NCI-H2171 treated with DMSO at 0.1 percent for 48 hours (cell line): Measurements from ENCODE around the gene COMP.

Source experiments
- DNase-seq: peaks from one replicate; lab custom pipeline; 2025; lab: John Stamatoyannopoulos, UW

COMP gene

DNA sequence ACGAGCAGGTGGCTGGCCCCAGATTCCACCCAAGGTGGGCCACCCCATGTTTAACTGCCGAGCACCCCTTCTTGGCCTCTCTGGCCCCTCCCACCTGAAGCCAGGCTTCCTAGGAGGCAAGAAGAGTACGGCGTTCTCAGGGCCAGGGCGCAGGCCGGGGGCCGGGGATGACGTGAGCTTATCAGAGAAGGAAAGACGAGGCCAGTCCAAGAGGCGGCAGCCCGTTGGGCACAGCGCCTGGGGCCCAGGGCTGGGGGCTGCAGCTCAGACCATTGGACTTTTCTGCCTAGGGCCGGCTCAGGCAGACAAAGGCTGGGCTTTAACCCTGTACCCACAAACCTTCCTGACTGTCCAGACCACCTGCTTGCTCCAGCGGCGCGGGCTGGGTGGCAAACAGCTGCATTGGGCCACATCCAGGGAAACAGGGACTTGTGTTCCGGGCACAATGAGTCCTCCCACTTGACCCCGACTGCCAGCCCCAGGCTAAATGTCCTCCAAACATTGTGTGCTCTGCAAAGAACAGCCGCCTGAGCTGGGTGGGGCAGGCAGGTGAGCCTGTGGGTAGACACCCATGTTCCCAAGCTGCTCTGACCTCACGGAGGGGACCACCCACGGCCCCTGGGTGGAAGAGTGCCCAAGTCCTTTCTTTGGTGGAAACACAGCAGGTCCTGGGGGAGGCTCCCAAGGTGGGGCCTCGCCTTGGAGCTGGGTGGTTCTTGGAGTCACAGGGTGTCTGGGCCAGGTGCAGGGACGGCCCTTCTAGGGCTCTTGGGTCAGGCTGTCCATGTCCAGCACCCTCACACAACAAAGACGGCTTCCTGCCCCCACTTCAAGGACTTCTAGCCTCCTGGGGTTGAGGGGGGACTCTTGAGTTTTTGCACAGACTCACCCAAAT lies 21.9 kb downstream of the COMP start:
- no peak for DNase-seq

DNA sequence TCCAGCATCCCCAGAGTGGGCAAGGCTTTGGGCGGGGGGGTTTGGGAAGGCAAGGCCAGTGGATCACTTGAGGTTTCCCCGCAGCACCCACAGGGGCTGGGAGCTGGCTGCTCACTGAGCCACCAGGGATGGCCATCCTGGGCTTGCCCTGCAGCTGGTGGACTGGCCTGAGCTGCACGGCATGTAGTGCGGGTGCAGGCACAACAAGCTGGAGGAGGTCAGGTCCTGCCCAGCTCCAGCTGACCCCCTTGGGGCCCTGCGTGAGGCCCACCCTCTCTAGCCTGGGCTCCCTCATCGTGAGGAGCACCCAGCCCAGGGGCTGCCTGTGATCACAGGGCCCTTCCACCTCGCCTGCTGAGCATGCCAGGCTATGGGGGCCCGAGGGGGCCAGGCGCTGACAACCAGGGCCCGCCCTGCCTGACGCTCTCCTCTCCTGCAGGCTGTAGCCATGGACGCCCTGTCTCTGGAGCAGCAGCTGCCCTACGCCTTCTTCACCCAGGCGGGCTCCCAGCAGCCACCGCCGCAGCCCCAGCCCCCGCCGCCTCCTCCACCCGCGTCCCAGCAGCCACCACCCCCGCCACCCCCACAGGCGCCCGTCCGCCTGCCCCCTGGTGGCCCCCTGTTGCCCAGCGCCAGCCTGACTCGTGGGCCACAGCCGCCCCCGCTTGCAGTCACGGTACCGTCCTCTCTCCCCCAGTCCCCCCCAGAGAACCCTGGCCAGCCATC lies 22.9 kb downstream of the COMP start:
- no peak for DNase-seq

DNA sequence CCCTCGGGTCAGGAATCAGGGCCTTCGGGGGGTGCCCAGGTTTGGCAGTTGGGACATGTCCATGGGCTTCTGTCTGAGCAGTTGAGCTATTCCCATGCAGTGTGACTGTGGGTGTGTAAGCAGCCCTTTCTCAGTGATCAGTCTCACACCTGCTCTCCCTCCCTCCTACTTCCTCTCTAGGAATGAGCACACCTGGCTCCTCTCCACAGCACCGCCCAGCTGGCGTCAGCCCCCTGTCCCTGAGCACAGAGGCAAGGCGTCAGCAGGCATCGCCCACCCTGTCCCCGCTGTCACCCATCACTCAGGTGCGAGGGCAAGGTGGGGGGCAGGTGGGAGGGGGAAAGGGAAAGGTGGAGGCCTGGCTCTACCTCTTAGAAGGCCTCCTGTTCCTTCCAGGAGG lies 25.9 kb downstream of the COMP start:
- DNase-seq: peak; percentile 93

DNA sequence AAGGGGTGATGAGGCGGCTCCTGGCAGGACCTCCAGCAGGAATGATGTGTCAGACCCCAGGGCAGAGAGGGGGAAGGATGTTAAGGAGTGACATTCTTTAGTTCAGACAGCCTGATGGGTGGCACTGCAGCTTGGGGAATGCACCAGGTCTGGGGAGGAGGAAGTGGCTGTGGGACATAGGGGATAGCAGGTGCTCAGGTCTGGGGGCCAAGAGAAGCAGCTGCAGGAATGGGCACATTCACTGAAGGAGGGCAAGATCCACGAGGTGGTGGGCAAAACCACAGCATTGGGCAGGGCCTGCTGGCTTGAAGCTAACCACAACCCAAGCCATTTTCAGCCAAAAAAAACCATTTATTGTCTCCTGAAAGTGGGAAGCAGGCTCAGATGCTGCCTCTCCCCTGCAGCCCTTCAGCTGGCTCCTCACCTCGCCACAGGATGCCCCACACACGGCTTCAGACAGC lies 26.5 kb downstream of the COMP start:
- peak; percentile 33 for DNase-seq

DNA sequence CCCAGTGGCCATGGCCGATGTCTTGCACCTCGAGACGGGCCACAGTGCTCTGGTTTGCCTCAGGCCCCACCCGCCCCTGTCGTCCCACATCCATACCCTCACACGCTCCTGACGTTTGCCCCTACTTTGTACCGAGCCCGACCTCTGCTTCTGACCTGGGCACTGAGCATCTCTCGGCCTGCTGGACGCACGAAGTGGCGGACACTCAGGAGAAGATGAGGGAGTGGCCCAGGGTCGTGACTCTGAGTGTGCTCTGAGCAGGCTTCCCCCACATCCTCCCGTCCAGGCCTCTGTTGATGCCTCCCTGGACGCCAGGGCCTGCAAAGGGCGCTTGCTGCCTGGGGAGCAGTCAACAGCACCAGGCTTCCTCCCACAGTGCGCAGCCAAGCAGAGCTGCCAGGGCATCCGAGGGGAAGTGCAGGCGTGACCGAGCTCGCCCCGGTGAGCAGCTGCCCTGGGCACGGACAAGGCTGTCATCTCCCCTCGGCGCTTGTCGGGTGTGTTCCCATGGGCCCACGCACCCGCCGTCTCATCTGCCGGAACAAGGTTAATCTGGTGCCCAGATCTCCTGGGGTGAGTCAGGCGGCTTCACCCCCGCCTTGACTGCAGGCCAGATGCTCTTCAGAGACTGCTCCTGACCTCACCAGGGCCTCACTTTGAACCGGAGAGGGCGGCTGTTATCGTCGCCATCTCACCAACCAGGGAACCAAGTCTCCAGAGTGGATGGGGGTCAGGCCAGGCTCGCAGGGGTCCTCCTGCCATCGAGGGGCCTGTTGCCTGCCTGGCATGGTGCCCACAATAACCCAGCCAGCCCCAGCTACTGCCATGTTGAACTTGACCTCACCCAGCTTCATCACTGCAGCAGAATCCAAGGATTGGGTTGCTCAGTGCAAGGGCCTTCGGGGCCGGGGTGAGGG lies 27.2 kb downstream of the COMP start:
- peak; percentile 88 for DNase-seq

DNA sequence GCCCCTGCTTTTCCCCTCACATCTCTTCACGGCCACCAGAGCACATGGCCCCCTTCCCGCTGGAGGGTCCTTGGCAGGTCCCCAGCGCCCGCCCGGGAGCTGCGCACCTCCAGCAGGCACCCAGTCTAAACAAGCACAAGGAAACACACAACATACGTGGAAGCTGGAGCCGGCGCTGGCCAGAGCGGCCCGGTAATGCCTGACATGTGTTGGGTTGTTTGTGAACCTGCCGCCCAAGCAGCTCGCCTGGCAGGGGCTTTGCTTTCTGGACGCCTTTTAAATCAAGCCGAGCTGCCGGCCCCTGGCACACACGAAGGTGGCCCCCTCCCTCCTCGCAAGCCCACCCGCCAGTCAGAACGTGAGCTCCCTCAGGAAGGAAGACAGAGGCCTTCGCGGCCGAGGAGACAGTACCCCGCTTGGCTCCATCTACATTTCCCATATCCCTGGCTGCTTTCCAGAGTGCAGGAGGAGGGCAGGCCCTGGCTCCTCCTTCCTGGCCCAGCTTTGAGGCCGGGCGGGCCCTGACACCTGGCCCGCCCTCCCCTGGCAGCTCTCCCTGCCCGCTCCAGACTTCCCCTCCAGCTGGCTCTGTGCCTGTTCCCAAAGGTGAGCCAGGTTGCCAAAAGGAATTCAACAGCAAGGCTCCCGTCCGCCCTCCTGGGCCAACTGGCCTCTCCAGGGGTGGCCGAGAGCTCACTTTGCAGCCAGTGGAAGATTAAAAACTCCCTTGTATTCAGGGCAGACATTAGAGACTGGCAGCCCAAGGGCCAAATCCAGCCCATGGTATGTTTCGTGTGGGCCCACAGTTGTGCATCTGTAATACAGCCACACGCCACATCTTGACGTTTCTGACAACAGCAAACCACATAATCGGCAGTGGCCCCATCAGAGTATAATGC lies 28.7 kb downstream of the COMP start:
- DNase-seq: peak; percentile 97

DNA sequence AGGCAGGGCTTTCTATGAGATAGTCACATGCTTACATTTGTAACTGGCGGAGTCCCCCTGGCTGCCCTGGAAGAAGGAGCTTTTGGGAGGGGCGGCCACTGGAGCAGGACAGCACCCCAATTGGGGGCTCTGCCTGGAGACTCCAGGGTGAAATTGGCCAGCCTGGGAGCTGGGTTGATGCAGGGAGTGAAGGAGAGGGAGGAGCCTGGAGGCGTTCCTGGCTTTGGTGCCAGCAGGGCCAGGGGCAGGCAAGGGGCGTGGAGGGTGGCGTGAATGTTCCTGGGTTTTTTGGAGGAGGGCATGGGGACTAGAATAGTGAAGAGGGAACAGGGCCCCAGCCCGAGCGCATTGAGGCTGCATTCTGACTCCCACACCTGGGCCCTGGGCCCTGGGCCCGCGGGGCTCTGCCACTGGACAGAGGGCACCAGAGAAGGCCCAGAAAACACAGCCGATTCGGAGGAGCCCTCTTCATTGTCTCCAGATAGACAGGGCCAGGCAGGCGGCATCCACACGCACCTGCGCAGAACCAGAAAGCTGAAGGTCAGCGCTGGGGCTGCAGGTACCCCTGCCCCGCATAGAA lies 29.5 kb downstream of the COMP start:
- no peak for DNase-seq

DNA sequence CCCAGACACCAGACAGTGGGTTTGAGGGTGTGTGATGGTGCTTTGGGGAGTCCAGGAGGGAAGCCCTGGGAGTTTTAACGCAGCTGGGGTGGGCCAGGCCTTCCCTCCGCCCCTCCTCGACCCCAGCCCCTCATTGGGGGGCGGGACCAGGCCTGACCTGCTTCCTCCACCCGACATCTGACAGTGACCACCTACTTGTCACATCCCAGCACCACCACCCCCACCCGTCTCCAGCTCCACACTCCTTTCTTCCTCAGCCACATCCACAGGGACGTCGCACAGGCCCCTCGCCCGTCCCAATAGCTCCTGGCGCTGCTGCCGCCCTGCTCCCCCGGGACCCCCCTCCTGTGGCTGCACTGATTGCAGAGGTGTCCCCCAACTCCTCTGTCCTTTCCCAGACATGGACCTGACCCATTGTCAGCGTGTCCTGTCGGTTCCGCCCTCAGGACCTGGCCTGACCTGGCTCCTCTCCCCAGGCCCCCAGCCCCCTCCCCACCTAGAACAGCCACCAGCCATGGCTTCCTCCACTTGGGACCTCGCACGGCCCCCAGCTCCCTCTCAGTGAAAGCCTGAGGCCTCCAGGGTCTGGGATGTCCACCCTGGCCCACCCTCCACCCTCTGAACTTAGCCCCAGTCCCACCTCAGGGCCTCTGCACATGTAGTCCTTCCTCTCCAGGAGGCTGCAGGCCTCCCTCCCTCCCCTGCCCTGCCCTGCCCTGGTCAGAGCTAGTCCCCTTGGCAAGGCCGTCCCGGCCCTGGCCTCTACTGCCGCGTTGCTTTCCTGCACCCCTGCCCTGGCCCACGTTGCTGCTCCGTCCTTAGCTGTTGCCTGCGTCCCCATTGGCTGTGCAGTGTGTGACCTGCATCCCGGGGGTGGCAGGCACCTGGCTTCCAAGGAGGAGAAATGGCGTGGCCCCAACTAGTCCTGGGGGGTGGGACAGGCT lies 30.4 kb downstream of the COMP start:
- DNase-seq: no peak

DNA sequence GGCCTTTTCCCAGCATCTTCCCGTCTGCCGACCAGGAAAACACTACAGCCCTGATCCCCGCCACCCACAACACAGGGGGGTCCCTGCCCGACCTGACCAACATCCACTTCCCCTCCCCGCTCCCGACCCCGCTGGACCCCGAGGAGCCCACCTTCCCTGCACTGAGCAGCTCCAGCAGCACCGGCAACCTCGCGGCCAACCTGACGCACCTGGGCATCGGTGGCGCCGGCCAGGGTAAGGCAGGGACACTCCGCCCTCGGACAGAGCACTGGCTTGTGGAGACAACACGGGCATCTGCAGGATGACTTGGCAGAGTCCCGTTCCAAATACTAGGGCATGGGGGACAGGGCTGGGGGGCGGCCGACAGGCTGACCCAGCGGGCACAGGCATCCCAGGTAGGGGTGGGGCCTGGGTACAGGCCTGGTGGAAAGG lies 31.1 kb downstream of the COMP start:
- DNase-seq: no peak

DNA sequence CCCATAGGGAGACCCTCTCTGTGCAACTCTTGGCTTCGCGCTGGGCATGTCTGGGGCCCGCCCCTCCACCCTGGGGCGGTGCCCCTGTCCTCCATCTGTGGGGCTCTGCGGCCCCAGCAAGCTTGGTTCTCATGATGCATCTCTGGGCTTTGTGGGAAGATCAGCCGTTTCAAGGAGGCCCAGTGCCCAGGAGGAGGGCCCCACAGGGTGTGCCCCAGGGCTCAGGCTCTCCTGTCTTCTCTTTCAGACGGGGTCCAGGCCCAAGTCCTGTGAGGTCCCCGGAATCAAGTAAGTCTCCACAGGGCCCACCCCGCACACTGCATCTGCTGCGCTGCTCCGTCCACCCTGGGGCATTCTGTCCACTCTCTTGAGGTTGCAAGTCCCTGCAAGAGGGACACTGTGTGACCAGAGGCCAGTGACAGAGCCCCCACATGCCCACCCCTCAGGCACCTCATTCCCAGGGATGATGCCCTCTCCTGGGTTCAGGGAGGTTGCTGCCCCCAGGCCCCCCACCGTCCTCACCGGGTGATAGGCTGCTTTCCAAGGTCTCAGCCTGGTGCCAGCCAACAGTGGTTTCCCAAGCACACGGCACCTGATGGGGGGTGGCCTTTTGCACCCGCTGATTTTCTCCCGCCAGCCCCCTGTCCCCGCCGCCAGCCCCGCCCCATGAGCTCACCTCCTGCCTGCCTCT lies 31.7 kb downstream of the COMP start:
- no peak for DNase-seq

DNA sequence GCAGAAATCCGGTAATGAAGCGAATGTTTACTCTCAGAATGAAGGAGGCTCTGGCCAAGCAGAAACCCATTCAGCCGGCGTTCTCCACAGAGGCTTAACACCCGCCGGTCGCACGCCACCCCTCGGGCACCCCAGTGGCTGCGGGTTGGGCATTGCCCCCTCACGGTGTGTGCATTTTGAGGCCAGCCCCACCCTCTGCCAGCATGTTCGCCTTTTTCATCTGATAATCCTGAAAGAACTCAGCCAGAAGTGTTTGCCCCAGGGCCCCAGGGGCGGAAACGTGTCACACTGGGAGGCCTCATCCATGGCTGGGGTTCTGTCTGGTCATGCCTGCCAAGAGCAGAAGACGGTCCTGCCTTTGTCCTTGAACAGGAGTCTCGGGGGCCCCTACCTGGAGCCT lies 34.2 kb downstream of the COMP start:
- peak; percentile 47 for DNase-seq

DNA sequence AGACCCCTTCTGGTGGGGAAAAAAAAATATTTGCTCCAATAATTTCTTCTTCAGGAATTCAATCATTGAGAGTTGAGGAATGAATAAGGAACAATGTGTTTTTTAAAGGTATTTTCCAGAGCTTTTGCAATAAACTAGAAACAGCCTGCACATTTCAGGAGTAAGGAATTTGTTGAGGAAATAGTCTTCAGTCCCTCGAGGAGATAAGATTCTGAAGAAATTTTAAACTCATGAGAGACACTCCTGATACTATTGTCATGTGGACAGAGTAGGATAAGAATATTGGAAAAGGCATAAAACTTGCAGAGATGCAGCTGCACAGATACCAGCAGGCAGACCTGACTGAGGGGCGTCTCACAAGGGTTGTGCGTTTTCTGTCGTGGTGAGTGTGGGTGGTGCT lies 36.6 kb downstream of the COMP start:
- DNase-seq: no peak

DNA sequence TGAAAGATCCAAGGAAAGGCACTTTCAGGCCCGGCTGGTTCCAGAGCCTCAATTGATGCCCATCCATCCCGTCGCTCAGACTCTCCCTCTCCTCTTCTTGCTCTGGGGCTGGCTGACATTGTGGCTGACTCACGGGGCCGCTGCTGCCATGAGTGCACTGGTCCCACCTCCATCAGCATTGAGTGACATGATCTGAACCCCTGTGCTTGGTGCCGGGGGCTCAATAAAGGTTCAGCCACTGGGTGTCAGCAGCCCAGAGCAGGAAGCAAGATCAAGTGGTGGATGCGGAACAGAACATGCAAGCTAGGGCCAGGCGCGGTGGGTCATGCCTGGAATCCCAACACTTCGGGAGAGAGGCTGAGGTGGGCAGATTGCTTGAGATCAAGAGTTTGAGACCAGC lies 39.5 kb downstream of the COMP start:
- no peak for DNase-seq

DNA sequence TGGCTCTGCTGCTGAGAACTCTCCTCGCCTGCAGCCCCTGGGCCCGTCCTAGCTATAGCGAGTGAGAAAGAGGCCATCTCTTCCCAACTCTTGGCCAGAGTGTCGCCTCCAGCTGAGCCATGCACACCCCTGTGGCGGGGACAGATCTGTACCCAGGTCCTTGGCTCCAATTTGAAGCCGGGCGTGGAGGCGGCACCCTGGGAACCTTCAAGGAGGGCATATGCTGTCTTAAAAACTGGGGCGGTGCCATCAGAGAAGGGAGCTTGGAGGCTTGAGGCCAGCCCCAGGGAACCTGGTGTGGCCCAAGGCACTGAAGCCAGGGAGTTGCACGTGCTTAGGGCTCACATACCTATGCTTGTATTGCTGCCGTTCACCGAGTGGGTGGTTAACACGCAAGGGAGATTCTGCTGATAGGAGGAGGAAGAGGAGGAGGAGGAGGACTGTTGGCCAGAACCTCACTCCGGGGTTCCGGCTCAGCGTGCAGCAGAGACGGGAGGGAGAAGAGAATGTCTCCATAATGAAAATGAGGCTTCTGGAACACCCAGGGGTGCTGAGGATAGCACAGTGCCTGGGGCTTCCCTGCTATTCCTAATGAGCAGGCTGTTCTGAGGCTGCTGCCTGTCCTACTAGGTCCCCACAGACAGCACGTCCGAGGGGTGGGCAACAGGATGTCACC lies 40.7 kb downstream of the COMP start:
- no peak for DNase-seq

DNA sequence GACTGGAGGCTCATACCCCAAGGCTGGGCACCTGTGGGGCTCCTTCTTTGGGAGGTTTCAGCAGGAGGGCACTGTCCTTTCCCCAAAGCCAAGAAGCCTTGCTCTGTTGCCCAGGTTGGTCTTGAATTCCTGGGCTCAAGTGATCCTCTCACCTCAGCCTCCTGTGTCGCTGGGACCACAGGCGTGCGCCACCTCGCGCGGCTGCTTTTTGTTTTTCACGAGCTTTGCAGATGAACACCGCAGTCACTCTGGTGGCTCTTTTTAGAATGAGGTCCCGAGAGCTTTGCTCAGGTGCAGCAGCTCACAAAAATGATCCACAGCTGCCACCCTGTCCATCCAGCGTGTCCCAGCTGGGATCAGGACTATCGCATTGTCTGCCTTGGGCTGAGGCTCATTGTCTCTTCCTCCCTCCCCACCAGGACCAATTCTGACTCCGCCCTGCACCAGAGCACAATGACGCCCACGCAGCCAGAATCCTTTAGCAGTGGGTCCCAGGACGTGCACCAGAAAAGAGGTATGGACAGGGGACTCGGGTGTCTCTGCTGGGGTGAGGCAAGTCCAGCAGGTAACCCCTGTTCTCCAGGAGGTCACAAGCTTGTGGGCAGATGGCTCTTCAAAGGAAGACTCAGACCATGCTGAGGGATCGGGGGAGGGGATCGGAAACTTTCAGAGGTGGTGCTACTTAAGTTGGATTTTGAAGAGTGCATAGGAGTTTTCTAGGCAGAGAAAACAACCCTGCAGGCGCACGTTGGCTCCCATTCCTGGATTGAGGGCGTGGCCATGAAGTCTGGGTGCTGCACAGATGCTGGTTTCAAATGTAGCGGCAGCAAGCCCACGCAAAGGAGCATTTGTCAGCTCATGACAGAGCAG lies 41.5 kb downstream of the COMP start:
- DNase-seq: no peak

DNA sequence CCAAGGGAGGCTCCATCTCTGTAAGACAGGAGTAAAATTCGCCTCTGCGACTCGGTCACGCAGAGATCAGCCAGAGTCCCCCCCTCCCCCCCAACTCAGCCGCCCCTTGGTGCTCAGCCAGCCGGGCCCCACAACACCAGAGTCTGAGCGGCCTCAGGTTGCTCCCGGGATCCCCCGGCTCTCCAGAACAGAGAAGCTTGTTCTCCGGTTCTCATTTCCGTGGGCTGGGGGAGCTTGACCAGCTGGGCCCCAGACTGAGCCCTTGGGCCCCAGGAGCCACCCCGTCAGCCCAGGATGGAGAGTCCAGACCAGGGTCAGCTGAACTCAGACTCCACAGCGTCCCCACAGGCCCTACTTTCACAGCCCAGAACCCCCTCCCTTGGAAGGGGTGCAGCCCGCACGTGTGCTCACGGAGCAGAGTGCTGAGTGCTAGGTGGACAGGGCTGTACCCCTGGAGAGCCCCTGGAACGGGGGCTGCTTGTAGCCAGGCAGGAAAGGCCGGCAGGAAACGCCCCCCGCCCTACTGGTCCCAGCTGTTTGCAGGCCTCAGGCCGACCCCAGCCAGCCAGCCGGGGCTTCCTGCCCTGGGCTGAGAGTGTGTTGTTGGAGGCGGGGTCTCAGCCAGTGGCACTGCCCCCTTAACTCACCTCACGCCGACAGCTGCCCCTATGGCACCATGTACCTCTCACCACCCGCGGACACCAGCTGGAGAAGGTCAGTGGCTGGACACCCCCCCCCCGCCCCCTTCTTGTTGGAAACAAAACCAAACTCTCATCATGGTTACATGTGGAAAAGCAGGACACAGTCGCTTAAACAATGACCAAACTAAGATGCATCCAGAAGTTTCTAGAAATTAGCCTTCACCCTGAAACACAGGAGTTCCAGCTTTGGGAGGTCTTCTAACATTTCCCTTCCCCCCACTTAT lies 44.4 kb downstream of the COMP start:
- no peak for DNase-seq
